WTC11 (cell line): Measurements from ENCODE around the gene RBM43. TPM values are rescaled to one million over a fixed set of nuclear protein-coding genes. Genes with fewer than 3 reads are reported as not detected.

ENCODE experiments used
- ATAC-seq: fragments of 200-7000 bp; cut with Tn5 transposase; 2 replicates; pipeline ENCODE4 v1.10.0; 2021; ENCODE audit warnings: mild to moderate bottlenecking, moderate library complexity
- CTCF ChIA-PET: fragments of 300-600 bp; sonication (Branson Sonifier 250); formaldehyde crosslinking; loops from one replicate; lab custom pipeline; 2021; ENCODE audit warnings: antibody characterized with exemption; lab: Charles Lee
- POLR2A ChIA-PET: fragments of 350-600 bp; sonication (Branson Sonifier 250); formaldehyde crosslinking; loops from one replicate; lab custom pipeline; 2021; ENCODE audit warnings: antibody characterized with exemption; lab: Charles Lee
- DNase-seq: peaks from one replicate; pipeline ENCODE4 v3.0.0; 2021; ENCODE audit warnings: low spot score
- H3K27ac Mint-ChIP-seq: 2 replicates; pipeline ENCODE4 v1.8.0; 2021; ENCODE audit warnings: mixed read lengths
- H3K27me3 Mint-ChIP-seq: 2 replicates; pipeline ENCODE4 v1.8.0; 2021; ENCODE audit warnings: low read depth, mild to moderate bottlenecking, moderate library complexity, mixed read lengths
- H3K36me3 Mint-ChIP-seq: 2 replicates; pipeline ENCODE4 v1.8.0; 2021; ENCODE audit warnings: mixed read lengths
- H3K4me1 Mint-ChIP-seq: 2 replicates; pipeline ENCODE4 v1.8.0; 2022; ENCODE audit warnings: mixed read lengths
- H3K4me3 Mint-ChIP-seq: 2 replicates; pipeline ENCODE4 v1.8.0; 2021; ENCODE audit warnings: mild to moderate bottlenecking, moderate library complexity, mixed read lengths
- H3K9me3 Mint-ChIP-seq: 2 replicates; pipeline ENCODE4 v1.8.0; 2021; ENCODE audit warnings: mixed read lengths
- GABPB1 ChIP-seq: sonication (generic); formaldehyde crosslinking; IDR thresholded peaks from 2 replicates; pipeline ENCODE4 v1.8.1; 2023; ENCODE audit warnings: mild to moderate bottlenecking, missing genetic modification reagents
- JUN ChIP-seq: sonication (generic); formaldehyde crosslinking; IDR thresholded peaks from 2 replicates; pipeline ENCODE4 v1.8.0; 2023; ENCODE audit warnings: mild to moderate bottlenecking, missing genetic modification reagents
- MYBL2 ChIP-seq: sonication (generic); formaldehyde crosslinking; IDR thresholded peaks from 2 replicates; pipeline ENCODE4 v1.8.1; 2023; ENCODE audit warnings: mild to moderate bottlenecking, moderate library complexity, missing genetic modification reagents
- NFE2L1 ChIP-seq: sonication (generic); formaldehyde crosslinking; IDR thresholded peaks from 2 replicates; pipeline ENCODE4 v1.8.1; 2023; ENCODE audit warnings: missing genetic modification reagents
- NR1H2 ChIP-seq: sonication (generic); formaldehyde crosslinking; IDR thresholded peaks from 2 replicates; pipeline ENCODE4 v1.9.0; 2021; ENCODE audit warnings: mild to moderate bottlenecking, moderate library complexity, missing genetic modification reagents
- NR3C1 ChIP-seq: sonication (generic); formaldehyde crosslinking; conservative IDR thresholded peaks from 2 replicates; pipeline ENCODE4 v1.8.1; 2023; ENCODE audit warnings: low read depth, mild to moderate bottlenecking, missing genetic modification reagents
- SOX15 ChIP-seq: fragments of 250-450 bp; sonication (Bioruptor Pico); IDR thresholded peaks from 2 replicates; pipeline ENCODE4 v1.9.0; 2021; ENCODE audit warnings: mild to moderate bottlenecking
- TEAD1 ChIP-seq: sonication (generic); formaldehyde crosslinking; IDR thresholded peaks from 2 replicates; pipeline ENCODE4 v1.8.0; 2022; ENCODE audit warnings: mild to moderate bottlenecking, missing genetic modification reagents
- TEAD4 ChIP-seq: sonication (generic); formaldehyde crosslinking; IDR thresholded peaks from 2 replicates; pipeline ENCODE4 v1.8.0; 2022; ENCODE audit warnings: mild to moderate bottlenecking, missing genetic modification reagents
- TP53 ChIP-seq: sonication (generic); formaldehyde crosslinking; IDR thresholded peaks from 2 replicates; pipeline ENCODE4 v1.8.1; 2023; ENCODE audit warnings: mild to moderate bottlenecking, missing genetic modification reagents
- ZNF138 ChIP-seq: sonication (generic); formaldehyde crosslinking; conservative IDR thresholded peaks from 2 replicates; pipeline ENCODE4 v1.8.1; 2022; ENCODE audit warnings: mild to moderate bottlenecking, moderate library complexity, missing genetic modification reagents
- ZNF396 ChIP-seq: fragments of 250-450 bp; sonication (Bioruptor Pico); IDR thresholded peaks from 2 replicates; pipeline ENCODE4 v1.8.0; 2021; ENCODE audit warnings: mild to moderate bottlenecking, moderate library complexity, borderline replicate concordance
- total RNA-seq: library from RNA; stranded (reverse); gene quantifications from 3 replicates; pipeline ENCODE4 v1.2.3, GENCODE V29; 2021
- TF ChIP-seq, protein P1 (sequence below): sonication (generic); formaldehyde crosslinking; IDR thresholded peaks from 2 replicates; pipeline ENCODE4 v1.8.1; 2022; ENCODE audit warnings: mild to moderate bottlenecking, moderate library complexity, missing genetic modification reagents
- TF ChIP-seq, protein P2 (sequence below): sonication (generic); formaldehyde crosslinking; IDR thresholded peaks from 2 replicates; pipeline ENCODE4 v1.8.0; 2022; ENCODE audit warnings: mild to moderate bottlenecking, missing genetic modification reagents
- TF ChIP-seq, protein P3 (sequence below): sonication (generic); formaldehyde crosslinking; IDR thresholded peaks from 2 replicates; pipeline ENCODE4 v1.8.0; 2022; ENCODE audit warnings: missing genetic modification reagents
- TF ChIP-seq, protein P4 (sequence below): sonication (generic); formaldehyde crosslinking; IDR thresholded peaks from 2 replicates; pipeline ENCODE4 v1.8.1; 2023; ENCODE audit warnings: mild to moderate bottlenecking, moderate library complexity, missing genetic modification reagents
- TF ChIP-seq, protein P5 (sequence below): sonication (generic); formaldehyde crosslinking; IDR thresholded peaks from 2 replicates; pipeline ENCODE4 v1.8.1; 2023; ENCODE audit warnings: mild to moderate bottlenecking, missing genetic modification reagents

The RBM43 gene
- total RNA-seq, 1 experiment from 2014 or later, result 2.8 TPM

DNA sequence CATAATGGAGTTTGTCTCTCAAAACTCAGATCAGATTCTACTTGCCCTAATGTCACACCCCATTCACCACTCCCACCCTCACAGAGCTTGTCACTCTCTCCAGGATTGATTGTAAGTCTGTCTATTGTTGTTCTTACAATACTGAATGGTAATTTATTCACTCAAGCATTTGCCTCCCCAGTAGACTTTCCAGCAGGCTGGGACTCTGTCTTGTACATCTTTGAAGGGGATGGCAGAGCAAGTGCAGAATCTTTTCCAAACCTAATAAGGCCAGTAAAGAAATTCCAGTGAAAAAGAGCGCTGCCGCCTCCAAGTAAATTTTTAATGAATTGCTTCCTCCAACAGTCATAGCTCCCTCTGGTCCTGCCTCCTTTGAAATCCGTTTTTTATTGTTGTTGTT lies 56.9 kb downstream of the RBM43 start (continued):
- TF ChIP-seq TP53 (CRISPR knock-in tag) (no peak), ZNF138 (CRISPR knock-in tag) (no peak)
- TF ChIP-seq, protein P1, sequence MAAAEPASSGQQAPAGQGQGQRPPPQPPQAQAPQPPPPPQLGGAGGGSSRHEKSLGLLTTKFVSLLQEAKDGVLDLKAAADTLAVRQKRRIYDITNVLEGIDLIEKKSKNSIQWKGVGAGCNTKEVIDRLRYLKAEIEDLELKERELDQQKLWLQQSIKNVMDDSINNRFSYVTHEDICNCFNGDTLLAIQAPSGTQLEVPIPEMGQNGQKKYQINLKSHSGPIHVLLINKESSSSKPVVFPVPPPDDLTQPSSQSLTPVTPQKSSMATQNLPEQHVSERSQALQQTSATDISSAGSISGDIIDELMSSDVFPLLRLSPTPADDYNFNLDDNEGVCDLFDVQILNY, result no peak

DNA sequence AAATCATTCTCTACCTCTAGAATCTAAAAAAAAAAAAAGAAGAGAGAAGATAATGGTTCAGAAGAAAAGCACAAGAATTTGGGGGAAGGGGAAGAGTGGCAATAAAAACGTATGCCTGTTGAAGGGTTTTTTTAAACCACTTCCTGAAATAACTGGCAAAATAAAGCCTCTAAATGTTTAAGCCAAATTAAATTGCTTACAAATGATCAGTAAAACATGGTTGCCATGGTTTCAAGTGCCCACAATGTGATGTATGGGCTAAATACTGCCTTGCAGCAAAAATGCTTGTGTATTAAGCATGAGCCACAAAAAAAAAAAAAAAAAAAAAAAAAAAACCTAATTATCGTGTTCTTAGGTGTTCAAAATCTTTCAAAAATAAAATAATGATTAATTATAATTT lies 60.8 kb downstream of the RBM43 start:
- ChIA-PET CTCF (no interaction called here), POLR2A (interaction anchor here (0.7 kb wide), 1 partner anchor 17 kb away, joined by 7 read pairs; no protein-coding TSS in a partner anchor)
- Mint-ChIP-seq H3K4me3 (no peak overlapping the region), H3K9me3 (peaks cover 23% of the 10 kb centered on the region), H3K36me3 (0 out of 2 replicates have a peak, but pooled peaks cover 6% of the 10 kb centered on the region), H3K27ac (no peak overlapping the region), H3K4me1 (0 out of 2 replicates have a peak, but pooled peaks cover 3% of the 10 kb centered on the region), H3K27me3 (no peaks in the 10 kb centered on the region)
- DNase-seq (no peak), ATAC-seq (no peak)
- TF ChIP-seq MYBL2 (no peak), NR1H2 (no peak), TP53 (CRISPR knock-in tag) (no peak), SOX15 (CRISPR knock-in tag) (no peak)
- TF ChIP-seq, protein P2, sequence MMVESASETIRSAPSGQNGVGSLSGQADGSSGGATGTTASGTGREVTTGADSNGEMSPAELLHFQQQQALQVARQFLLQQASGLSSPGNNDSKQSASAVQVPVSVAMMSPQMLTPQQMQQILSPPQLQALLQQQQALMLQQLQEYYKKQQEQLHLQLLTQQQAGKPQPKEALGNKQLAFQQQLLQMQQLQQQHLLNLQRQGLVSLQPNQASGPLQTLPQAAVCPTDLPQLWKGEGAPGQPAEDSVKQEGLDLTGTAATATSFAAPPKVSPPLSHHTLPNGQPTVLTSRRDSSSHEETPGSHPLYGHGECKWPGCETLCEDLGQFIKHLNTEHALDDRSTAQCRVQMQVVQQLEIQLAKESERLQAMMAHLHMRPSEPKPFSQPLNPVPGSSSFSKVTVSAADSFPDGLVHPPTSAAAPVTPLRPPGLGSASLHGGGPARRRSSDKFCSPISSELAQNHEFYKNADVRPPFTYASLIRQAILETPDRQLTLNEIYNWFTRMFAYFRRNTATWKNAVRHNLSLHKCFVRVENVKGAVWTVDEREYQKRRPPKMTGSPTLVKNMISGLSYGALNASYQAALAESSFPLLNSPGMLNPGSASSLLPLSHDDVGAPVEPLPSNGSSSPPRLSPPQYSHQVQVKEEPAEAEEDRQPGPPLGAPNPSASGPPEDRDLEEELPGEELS (CRISPR knock-in tag), result no peak
- TF ChIP-seq, protein P3, sequence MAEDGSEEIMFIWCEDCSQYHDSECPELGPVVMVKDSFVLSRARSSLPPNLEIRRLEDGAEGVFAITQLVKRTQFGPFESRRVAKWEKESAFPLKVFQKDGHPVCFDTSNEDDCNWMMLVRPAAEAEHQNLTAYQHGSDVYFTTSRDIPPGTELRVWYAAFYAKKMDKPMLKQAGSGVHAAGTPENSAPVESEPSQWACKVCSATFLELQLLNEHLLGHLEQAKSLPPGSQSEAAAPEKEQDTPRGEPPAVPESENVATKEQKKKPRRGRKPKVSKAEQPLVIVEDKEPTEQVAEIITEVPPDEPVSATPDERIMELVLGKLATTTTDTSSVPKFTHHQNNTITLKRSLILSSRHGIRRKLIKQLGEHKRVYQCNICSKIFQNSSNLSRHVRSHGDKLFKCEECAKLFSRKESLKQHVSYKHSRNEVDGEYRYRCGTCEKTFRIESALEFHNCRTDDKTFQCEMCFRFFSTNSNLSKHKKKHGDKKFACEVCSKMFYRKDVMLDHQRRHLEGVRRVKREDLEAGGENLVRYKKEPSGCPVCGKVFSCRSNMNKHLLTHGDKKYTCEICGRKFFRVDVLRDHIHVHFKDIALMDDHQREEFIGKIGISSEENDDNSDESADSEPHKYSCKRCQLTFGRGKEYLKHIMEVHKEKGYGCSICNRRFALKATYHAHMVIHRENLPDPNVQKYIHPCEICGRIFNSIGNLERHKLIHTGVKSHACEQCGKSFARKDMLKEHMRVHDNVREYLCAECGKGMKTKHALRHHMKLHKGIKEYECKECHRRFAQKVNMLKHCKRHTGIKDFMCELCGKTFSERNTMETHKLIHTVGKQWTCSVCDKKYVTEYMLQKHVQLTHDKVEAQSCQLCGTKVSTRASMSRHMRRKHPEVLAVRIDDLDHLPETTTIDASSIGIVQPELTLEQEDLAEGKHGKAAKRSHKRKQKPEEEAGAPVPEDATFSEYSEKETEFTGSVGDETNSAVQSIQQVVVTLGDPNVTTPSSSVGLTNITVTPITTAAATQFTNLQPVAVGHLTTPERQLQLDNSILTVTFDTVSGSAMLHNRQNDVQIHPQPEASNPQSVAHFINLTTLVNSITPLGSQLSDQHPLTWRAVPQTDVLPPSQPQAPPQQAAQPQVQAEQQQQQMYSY (CRISPR knock-in tag), result no peak
- TF ChIP-seq, protein P4, sequence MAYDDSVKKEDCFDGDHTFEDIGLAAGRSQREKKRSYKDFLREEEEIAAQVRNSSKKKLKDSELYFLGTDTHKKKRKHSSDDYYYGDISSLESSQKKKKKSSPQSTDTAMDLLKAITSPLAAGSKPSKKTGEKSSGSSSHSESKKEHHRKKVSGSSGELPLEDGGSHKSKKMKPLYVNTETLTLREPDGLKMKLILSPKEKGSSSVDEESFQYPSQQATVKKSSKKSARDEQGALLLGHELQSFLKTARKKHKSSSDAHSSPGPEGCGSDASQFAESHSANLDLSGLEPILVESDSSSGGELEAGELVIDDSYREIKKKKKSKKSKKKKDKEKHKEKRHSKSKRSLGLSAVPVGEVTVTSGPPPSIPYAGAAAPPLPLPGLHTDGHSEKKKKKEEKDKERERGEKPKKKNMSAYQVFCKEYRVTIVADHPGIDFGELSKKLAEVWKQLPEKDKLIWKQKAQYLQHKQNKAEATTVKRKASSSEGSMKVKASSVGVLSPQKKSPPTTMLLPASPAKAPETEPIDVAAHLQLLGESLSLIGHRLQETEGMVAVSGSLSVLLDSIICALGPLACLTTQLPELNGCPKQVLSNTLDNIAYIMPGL (CRISPR knock-in tag), result no peak

DNA sequence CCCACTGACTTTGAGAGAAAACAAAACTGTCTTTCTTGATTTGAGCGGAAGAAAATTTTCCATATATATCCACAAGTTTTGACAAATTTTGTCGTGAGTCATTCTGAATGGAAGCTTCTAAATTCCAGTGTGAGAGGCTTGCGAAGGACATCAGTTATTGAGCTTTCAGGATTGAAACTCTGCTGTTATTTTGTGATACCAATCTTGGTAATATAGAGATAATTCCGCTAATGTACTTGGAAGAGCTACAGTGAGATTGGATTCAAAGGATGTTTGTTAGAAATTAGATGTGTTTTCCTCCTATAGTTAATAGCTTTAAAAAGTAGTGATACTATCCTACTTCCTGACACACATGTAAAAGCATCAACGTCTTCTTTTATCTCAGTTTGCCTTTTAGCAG lies 61.4 kb downstream of the RBM43 start:
- ChIA-PET POLR2A (no interaction called here), CTCF (no interaction called here)
- Mint-ChIP-seq H3K9me3 (peaks cover 23% of the 10 kb centered on the region), H3K4me1 (0 out of 2 replicates have a peak, but pooled peaks cover 3% of the 10 kb centered on the region), H3K4me3 (no peak overlapping the region), H3K27ac (no peak overlapping the region), H3K27me3 (no peaks in the 10 kb centered on the region), H3K36me3 (0 out of 2 replicates have a peak, but pooled peaks cover 6% of the 10 kb centered on the region)
- no peak for DNase-seq
- TF ChIP-seq, protein P5, sequence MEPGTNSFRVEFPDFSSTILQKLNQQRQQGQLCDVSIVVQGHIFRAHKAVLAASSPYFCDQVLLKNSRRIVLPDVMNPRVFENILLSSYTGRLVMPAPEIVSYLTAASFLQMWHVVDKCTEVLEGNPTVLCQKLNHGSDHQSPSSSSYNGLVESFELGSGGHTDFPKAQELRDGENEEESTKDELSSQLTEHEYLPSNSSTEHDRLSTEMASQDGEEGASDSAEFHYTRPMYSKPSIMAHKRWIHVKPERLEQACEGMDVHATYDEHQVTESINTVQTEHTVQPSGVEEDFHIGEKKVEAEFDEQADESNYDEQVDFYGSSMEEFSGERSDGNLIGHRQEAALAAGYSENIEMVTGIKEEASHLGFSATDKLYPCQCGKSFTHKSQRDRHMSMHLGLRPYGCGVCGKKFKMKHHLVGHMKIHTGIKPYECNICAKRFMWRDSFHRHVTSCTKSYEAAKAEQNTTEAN (CRISPR knock-in tag), result no peak
- TF ChIP-seq TEAD1 (CRISPR knock-in tag) (no peak), ZNF396 (CRISPR knock-in tag) (no peak), NR3C1 (CRISPR knock-in tag) (no peak), TEAD4 (CRISPR knock-in tag) (no peak), NFE2L1 (CRISPR knock-in tag) (no peak), GABPB1 (no peak), JUN (CRISPR knock-in tag) (no peak)
- ATAC-seq, result no peak
